Left renal cortex interstitium (tissue), 4 donors: ENCODE data around the gene HSFX3. TPM values are rescaled to one million over a fixed set of nuclear protein-coding genes. Genes with fewer than 3 reads are reported as not detected.

Experiments used
- polyA plus RNA-seq, 4 donors: library from polyadenylated mRNA; unstranded; fragments of 120-200 nt; gene quantifications; one replicate each; pipeline ENCODE4 v1.2.1, GENCODE V29; 2013; ENCODE audit not compliant: insufficient read length in 4 of 4

The HSFX3 gene
- polyA plus RNA-seq, 4 donors: 0.13 TPM; not detected in 3

Other genes starting within 250 kb of the HSFX3 start
- gene IDS, start 44.6 kb downstream of the HSFX3 start, polyA plus RNA-seq: 10 to 100 TPM; 27.1 to 44.5 (median 34.3) TPM
- gene EOLA1, start 8.9 kb downstream of the HSFX3 start, polyA plus RNA-seq: 10 to 100 TPM; 22.7 to 25.7 (median 23.7) TPM
- not detected for gene MAGEA9B, start 37.5 kb upstream of the HSFX3 start, polyA plus RNA-seq
- gene HSFX2, start 45.4 kb upstream of the HSFX3 start, polyA plus RNA-seq: 1 to 10 TPM in 1 of 4 donors, under 1 TPM in 3; 0.30 to 1.0 (median 0.40) TPM
- 10 to 100 TPM; 41.5 to 46.8 (median 44.2) TPM for gene TMEM185A, start 81.9 kb upstream of the HSFX3 start, polyA plus RNA-seq
- under 1 TPM in 1 of 4 donors, not detected in 3; 0.04 TPM for gene MAGEA11, start 162.1 kb upstream of the HSFX3 start, polyA plus RNA-seq
- 1 to 10 TPM; 1.8 to 2.6 (median 2.2) TPM for gene HSFX1, start 224.1 kb upstream of the HSFX3 start, polyA plus RNA-seq
- gene MAGEA9, start 232.0 kb upstream of the HSFX3 start, polyA plus RNA-seq: not detected